Neuronal stem cell (in vitro differentiated cells): ENCODE data around the gene VCL.
"Not testable (repeated sequence)": the region's sequence is repeated elsewhere in the genome, so short reads cannot be mapped to it uniquely, and the experiment has no call there.

Experiments used
- DNase-seq: peaks from one replicate; pipeline ENCODE4 v3.0.0-alpha.2; 2013; ENCODE audit warnings: low spot score
- H2AFZ ChIP-seq: one replicate; pipeline ENCODE4 v1.6.1; 2013; ENCODE audit warnings: mild to moderate bottlenecking, low read length, inconsistent platforms
- H2AK5ac ChIP-seq: 2 replicates; pipeline ENCODE4 v1.6.1; 2013; ENCODE audit warnings: low read depth, mild to moderate bottlenecking, inconsistent platforms, low read length, moderate library complexity, mixed read lengths
- H2BK120ac ChIP-seq: 2 replicates; pipeline ENCODE4 v1.6.1; 2013; ENCODE audit warnings: low read depth, mild to moderate bottlenecking, inconsistent platforms, low read length, moderate library complexity, mixed read lengths
- H2BK12ac ChIP-seq: one replicate; pipeline ENCODE4 v1.6.1; 2013; ENCODE audit warnings: low read length, inconsistent platforms
- H2BK15ac ChIP-seq: 2 replicates; pipeline ENCODE4 v1.6.1; 2013; ENCODE audit warnings: mild to moderate bottlenecking, low read length, inconsistent platforms, mixed read lengths
- H2BK5ac ChIP-seq: one replicate; pipeline ENCODE4 v1.6.1; 2013; ENCODE audit warnings: inconsistent platforms, mild to moderate bottlenecking, low read length, moderate library complexity
- H3K14ac ChIP-seq: one replicate; pipeline ENCODE4 v1.6.1; 2013; ENCODE audit warnings: low read length, inconsistent platforms
- H3K18ac ChIP-seq: 2 replicates; pipeline ENCODE4 v1.6.1; 2013; ENCODE audit warnings: low read length, inconsistent platforms
- H3K23ac ChIP-seq: 2 replicates; pipeline ENCODE4 v1.6.1; 2013; ENCODE audit warnings: low read depth, mild to moderate bottlenecking, mixed read lengths, low read length, inconsistent platforms; ENCODE audit not compliant: poor library complexity
- H3K27ac ChIP-seq: replicated peaks from 3 replicates; pipeline ENCODE4 v1.5.1; 2013; ENCODE audit warnings: low read length, inconsistent platforms
- H3K27me3 ChIP-seq, 3 experiments: 2 replicates each; pipeline ENCODE4 v1.6.1; 2013; ENCODE audit warnings: low read length in 3 of 3, mild to moderate bottlenecking in 2 of 3, inconsistent platforms in 1 of 3, low read depth in 1 of 3, mixed read lengths in 1 of 3, moderate library complexity in 1 of 3; ENCODE audit not compliant: control insufficient read depth in 3 of 3, insufficient read depth in 3 of 3
- H3K36me3 ChIP-seq, 2 donors: replicated peaks in 1 of 2; 2 replicates each; pipeline ENCODE4 v1.6.1; 2013; ENCODE audit warnings: low read length in 2 of 2; ENCODE audit not compliant: control insufficient read depth in 2 of 2, insufficient read depth in 2 of 2
- H3K4ac ChIP-seq: 2 replicates; pipeline ENCODE4 v1.6.1; 2013; ENCODE audit warnings: inconsistent platforms, mild to moderate bottlenecking, low read length, moderate library complexity
- H3K4me1 ChIP-seq, 2 donors: 1 replicate in 1 of 2; 2 replicates in 1 of 2; pipeline ENCODE4 v1.6.1; 2013; ENCODE audit warnings: low read length in 2 of 2, low read depth in 1 of 2; ENCODE audit not compliant: control insufficient read depth in 2 of 2, insufficient read depth in 1 of 2
- H3K4me2 ChIP-seq: one replicate; pipeline ENCODE4 v1.6.1; 2013; ENCODE audit warnings: mild to moderate bottlenecking, low read length, inconsistent platforms; ENCODE audit not compliant: insufficient read depth, poor library complexity, severe bottlenecking
- H3K4me3 ChIP-seq, 2 donors: 2 replicates each; pipeline ENCODE4 v1.5.1; 2013; ENCODE audit warnings: low read length in 2 of 2, mild to moderate bottlenecking in 2 of 2, inconsistent platforms in 1 of 2, moderate library complexity in 1 of 2
- H3K79me1 ChIP-seq: one replicate; pipeline ENCODE4 v1.6.1; 2013; ENCODE audit warnings: low read depth, mild to moderate bottlenecking, inconsistent platforms, low read length, moderate library complexity
- H3K9ac ChIP-seq: one replicate; pipeline ENCODE4 v1.6.1; 2013; ENCODE audit warnings: mild to moderate bottlenecking, low read depth, low read length, inconsistent platforms; ENCODE audit not compliant: poor library complexity
- H3K9me3 ChIP-seq, 2 donors: replicated peaks in 1 of 2; 2 replicates each; pipeline versions ENCODE3 to v1.6.1; 2013; ENCODE audit warnings: low read length in 2 of 2, mild to moderate bottlenecking in 2 of 2, inconsistent platforms in 1 of 2, low read depth in 1 of 2, mixed read lengths in 1 of 2, moderate library complexity in 1 of 2; ENCODE audit not compliant: control insufficient read depth in 2 of 2, insufficient read depth in 1 of 2
- H4K8ac ChIP-seq: one replicate; pipeline ENCODE4 v1.6.1; 2013; ENCODE audit warnings: low read depth, mild to moderate bottlenecking, inconsistent platforms, low read length, moderate library complexity
- H4K91ac ChIP-seq: one replicate; pipeline ENCODE4 v1.6.1; 2013; ENCODE audit warnings: low read length, low read depth, mild to moderate bottlenecking, inconsistent platforms; ENCODE audit not compliant: poor library complexity
- WGBS, 2 donors: extraction: QIAGEN DNeasy Blood & Tissue Kit; methylation state at CpG; one replicate each; pipeline ENCODE4 v1.1.7; 2013; ENCODE audit warnings: missing lambda C conversion rate in 2 of 2, mixed read lengths in 1 of 2; ENCODE audit not compliant: insufficient read length in 2 of 2, insufficient replicate concordance in 1 of 2; ENCODE audit errors: extremely low coverage in 2 of 2; 5-methylcytosine and 5-hydroxymethylcytosine counted together

VCL gene

DNA sequence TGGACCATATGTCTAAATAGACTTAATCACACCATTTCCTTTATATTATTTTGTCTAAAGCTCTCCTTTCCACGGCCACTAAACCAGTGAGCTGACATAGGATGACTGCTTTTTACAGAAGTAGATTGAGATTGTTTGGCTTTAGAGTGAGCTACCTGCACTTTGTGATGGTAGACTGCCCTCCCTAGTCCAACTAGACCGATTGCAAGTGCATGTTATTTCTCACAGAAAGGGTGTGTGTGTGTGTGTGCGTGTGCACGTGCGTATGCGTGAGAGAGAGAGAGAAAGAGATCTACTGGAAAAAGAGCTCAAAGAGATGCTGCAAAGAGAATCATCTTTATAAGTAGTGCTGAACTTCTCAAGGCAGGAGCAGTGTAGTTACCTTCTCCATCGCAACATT lies 60.7 kb downstream of the VCL start:
- no peak for DNase-seq
- no peak overlapping the region for H2BK5ac ChIP-seq
- no peak overlapping the region for H2BK15ac ChIP-seq
- H2AK5ac ChIP-seq, result no peak overlapping the region
- H2BK120ac ChIP-seq, result no peak overlapping the region
- H3K79me1 ChIP-seq, result no peaks in the 10 kb centered on the region
- no peak overlapping the region for H3K4ac ChIP-seq
- peaks cover 7 to 30% of the 10 kb centered on the region in 2 donors for H3K36me3 ChIP-seq
- H3K4me2 ChIP-seq, result no peak overlapping the region
- H3K4me1 ChIP-seq, result no peaks in the 10 kb centered on the region
- H3K9me3 ChIP-seq, result peaks cover 2 to 15% of the 10 kb centered on the region in 2 donors
- H3K27me3 ChIP-seq, result no peaks in the 10 kb centered on the region
- no peak overlapping the region for H2BK12ac ChIP-seq
- H3K27ac ChIP-seq, result no peak overlapping the region
- no peak overlapping the region for H3K18ac ChIP-seq
- no peak overlapping the region for H4K8ac ChIP-seq
- WGBS, 2 donors, result no CpG with 5 or more reads among the region's 7 CpGs
- no peak overlapping the region for H3K23ac ChIP-seq
- no peak overlapping the region for H3K4me3 ChIP-seq
- H4K91ac ChIP-seq, result no peak overlapping the region
- H3K9ac ChIP-seq, result no peak overlapping the region
- no peak overlapping the region for H3K14ac ChIP-seq
- H2AFZ ChIP-seq, result no peak overlapping the region

DNA sequence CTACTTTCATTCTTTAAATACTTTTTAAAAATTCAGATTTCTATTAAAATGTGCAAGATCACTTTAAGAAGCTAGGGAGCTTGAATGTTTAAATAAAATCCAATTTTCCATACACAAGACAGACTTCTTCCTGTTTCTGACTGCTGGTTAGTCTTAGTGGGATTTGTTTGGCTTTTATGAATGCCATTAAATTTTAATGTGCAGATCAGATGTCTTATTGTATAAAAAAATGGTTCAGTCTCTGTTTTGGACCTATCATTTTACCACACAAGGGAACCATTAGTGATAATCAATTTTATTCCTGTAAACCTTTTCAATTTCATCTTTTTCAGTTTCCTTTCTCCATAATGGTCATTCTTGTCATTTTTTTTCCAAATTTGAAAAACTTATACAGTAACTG lies 63.2 kb downstream of the VCL start:
- Histone ChIP-seq H2BK15ac (no peak overlapping the region), H2BK5ac (no peak overlapping the region), H2AFZ (no peak overlapping the region), H3K4me2 (no peak overlapping the region), H3K4ac (no peak overlapping the region), H3K4me1 (no peaks in the 10 kb centered on the region), H4K91ac (no peak overlapping the region), H2BK12ac (no peak overlapping the region), H3K23ac (no peak overlapping the region), H3K14ac (no peak overlapping the region), H4K8ac (no peak overlapping the region), H3K36me3 (peaks cover 7 to 49% of the 10 kb centered on the region in 2 donors), H2BK120ac (no peak overlapping the region), H3K27me3 (no peaks in the 10 kb centered on the region), H3K9ac (no peak overlapping the region), H3K9me3 (peaks cover 2 to 16% of the 10 kb centered on the region in 2 donors), H3K4me3 (no peak overlapping the region), H3K18ac (no peak overlapping the region), H2AK5ac (no peak overlapping the region), H3K27ac (no peak overlapping the region), H3K79me1 (no peaks in the 10 kb centered on the region)
- DNase-seq, result no peak

DNA sequence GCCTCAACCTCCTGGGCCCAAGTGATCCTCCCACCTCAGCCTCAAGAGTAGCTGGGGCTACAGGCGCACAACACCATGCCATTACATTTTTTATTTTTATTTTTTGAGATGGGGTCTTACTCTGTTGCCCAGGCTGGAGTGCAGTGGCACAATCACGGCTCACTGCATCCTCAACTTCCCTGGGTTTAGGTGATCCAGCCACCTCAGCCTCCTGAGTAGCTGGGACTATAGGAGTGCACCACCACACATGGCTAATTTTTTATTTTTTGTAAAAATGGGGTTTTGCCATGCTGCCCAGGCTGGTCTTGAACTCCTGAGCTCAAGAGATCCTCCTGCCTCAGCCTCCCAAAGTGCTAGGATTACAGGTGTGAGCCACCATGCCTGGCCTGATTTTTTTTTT lies 64.1 kb downstream of the VCL start:
- not testable (repeated sequence) for H3K27ac ChIP-seq, H3K79me1 ChIP-seq, H2AFZ ChIP-seq, H2BK5ac ChIP-seq, H3K4ac ChIP-seq, H2BK12ac ChIP-seq, H3K18ac ChIP-seq, H3K4me3 ChIP-seq, H3K27me3 ChIP-seq, H4K91ac ChIP-seq, H4K8ac ChIP-seq, H3K9ac ChIP-seq, H3K23ac ChIP-seq, H2BK120ac ChIP-seq, H3K14ac ChIP-seq, H2AK5ac ChIP-seq, H3K4me1 ChIP-seq, H3K4me2 ChIP-seq, H2BK15ac ChIP-seq, DNase-seq
- Histone ChIP-seq H3K9me3 (peaks cover 2 to 16% of the 10 kb centered on the region in 2 donors), H3K36me3 (peaks cover 7 to 53% of the 10 kb centered on the region in 2 donors)
- WGBS, 2 donors, result no CpG with 5 or more reads among the region's 2 CpGs

DNA sequence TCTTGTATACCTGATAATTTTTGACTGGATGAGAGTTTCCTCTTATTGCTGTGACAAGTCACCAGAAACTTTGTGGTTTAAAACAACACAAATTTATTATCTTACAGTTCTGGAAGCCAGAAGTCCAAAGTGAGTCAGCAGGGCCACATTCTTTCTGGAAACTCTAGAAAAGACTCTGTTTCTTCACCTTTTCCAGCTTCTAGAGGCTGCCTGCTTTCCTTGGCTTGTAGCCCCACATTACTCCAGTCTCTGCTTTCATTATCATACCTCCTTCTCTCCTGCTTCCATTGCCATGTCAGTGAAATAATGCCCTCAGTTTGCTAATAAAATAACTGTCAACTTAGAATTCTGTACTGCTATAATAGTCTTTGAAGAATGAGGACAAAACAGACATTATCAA lies 65.3 kb downstream of the VCL start:
- H3K18ac ChIP-seq, result no peak overlapping the region
- H2BK12ac ChIP-seq, result no peak overlapping the region
- H3K4me2 ChIP-seq, result no peak overlapping the region
- DNase-seq, result no peak
- H3K27me3 ChIP-seq, result no peaks in the 10 kb centered on the region
- peaks cover 4 to 53% of the 10 kb centered on the region in 2 donors for H3K36me3 ChIP-seq
- H3K4me1 ChIP-seq, result no peaks in the 10 kb centered on the region
- no peak overlapping the region for H3K9ac ChIP-seq
- no peak overlapping the region for H3K4me3 ChIP-seq
- no peak overlapping the region for H2AFZ ChIP-seq
- H3K9me3 ChIP-seq, result peaks cover 2 to 16% of the 10 kb centered on the region in 2 donors
- H2BK120ac ChIP-seq, result no peak overlapping the region
- no peak overlapping the region for H4K8ac ChIP-seq
- no peak overlapping the region for H3K23ac ChIP-seq
- no peak overlapping the region for H2BK5ac ChIP-seq
- no peak overlapping the region for H3K14ac ChIP-seq
- no peak overlapping the region for H4K91ac ChIP-seq
- H2AK5ac ChIP-seq, result no peak overlapping the region
- no peaks in the 10 kb centered on the region for H3K79me1 ChIP-seq
- H3K27ac ChIP-seq, result no peak overlapping the region
- H2BK15ac ChIP-seq, result no peak overlapping the region
- H3K4ac ChIP-seq, result no peak overlapping the region
